NCI-H345 treated with DMSO at 0.1 percent for 48 hours (cell line): ENCODE results near the gene MMRN2.

ENCODE experiments used
- DNase-seq: peaks from one replicate; lab custom pipeline; 2025; ENCODE audit not compliant: unreplicated experiment; lab: John Stamatoyannopoulos, UW

The MMRN2 gene

GRCh38 chr10:86969421-86970041 lies 12.1 kb upstream of the MMRN2 start:
- no peak for DNase-seq

- DNase-seq: no peak
Measured at GRCh38 chr10:86968994-86969355, 11.6 kb upstream of the MMRN2 start.

- no peak for DNase-seq
Measured at GRCh38 chr10:86968271-86968993, 11.0 kb upstream of the MMRN2 start, which contains the start of gene ADIRF. ADIRF (plus strand) TSS chr10:86968482; CDS start chr10:86968545, 63 bp downstream.

- no peak for DNase-seq
Measured at GRCh38 chr10:86967481-86967941, 10.1 kb upstream of the MMRN2 start.

- DNase-seq: no peak
Measured at GRCh38 chr10:86965986-86966654, 8.7 kb upstream of the MMRN2 start.

- no peak for DNase-seq
Measured at GRCh38 chr10:86964847-86965190, 7.4 kb upstream of the MMRN2 start.

GRCh38 chr10:86964061-86964846 lies 6.8 kb upstream of the MMRN2 start:
- DNase-seq: no peak

GRCh38 chr10:86963341-86963919 lies 6.0 kb upstream of the MMRN2 start:
- DNase-seq: no peak

GRCh38 chr10:86962981-86963310 lies 5.5 kb upstream of the MMRN2 start:
- DNase-seq: no peak

- DNase-seq: no peak
Measured at GRCh38 chr10:86962136-86962980, 4.9 kb upstream of the MMRN2 start.

GRCh38 chr10:86961481-86962091 lies 4.2 kb upstream of the MMRN2 start:
- DNase-seq: no peak

GRCh38 chr10:86960863-86961434 lies 3.5 kb upstream of the MMRN2 start:
- no peak for DNase-seq

GRCh38 chr10:86960003-86960862 lies 2.8 kb upstream of the MMRN2 start:
- DNase-seq: no peak

- no peak for DNase-seq
Measured at GRCh38 chr10:86959737-86960002, 2.3 kb upstream of the MMRN2 start.

- no peak for DNase-seq
Measured at GRCh38 chr10:86958901-86959736, 1.7 kb upstream of the MMRN2 start.

GRCh38 chr10:86958116-86958900 lies 893 bp upstream of the MMRN2 start, which contains the start of gene SNCG:
SNCG (plus strand) TSS chr10:86958599; CDS start chr10:86958698, 99 bp downstream.
- DNase-seq: no peak

- DNase-seq: no peak
Measured at GRCh38 chr10:86956848-86957448, 467 bp downstream of the MMRN2 start.
